AG04449 (cell line): ENCODE results near the gene ASCL3.
"Not testable (repeated sequence)": the region's sequence is repeated elsewhere in the genome, so short reads cannot be mapped to it uniquely, and the experiment has no call there.

Source experiments
- CTCF ChIA-PET: fragments of 350-600 bp; formaldehyde crosslinking; extraction: SDS; loops from one replicate; lab custom pipeline; 2021; ENCODE audit warnings: antibody characterized with exemption; lab: Yijun Ruan, JAX
- POLR2A ChIA-PET: fragments of 400-600, 350-600 bp; formaldehyde crosslinking; extraction: SDS; loops from one replicate; lab custom pipeline; 2020; ENCODE audit warnings: antibody characterized with exemption, inconsistent platforms; lab: Yijun Ruan, JAX
- DNase-seq: peaks from one replicate; pipeline ENCODE4 v3.0.0-alpha.2; 2010; ENCODE audit warnings: low read depth, low spot score
- H3K4me3 ChIP-seq: 2 replicates; pipeline ENCODE4 v1.5.1; 2011; ENCODE audit warnings: low read depth, mild to moderate bottlenecking, control low read depth, low read length
- CTCF ChIP-seq: IDR thresholded peaks from one replicate; pipeline ENCODE4 v1.5.1; 2011; ENCODE audit warnings: mild to moderate bottlenecking, moderate library complexity, low read length, control low read depth, inconsistent platforms; ENCODE audit not compliant: insufficient read depth; ENCODE audit errors: missing control alignments

The ASCL3 gene

GRCh38 chr11:8942518-8943066 is at the start of gene ASCL3:
ASCL3 (minus strand) TSS chr11:8943016; CDS start chr11:8938161, 4,855 bp downstream.
- TF ChIP-seq CTCF: no peak
- H3K4me3 ChIP-seq: no peak within 1 kb of the TSS
- POLR2A ChIA-PET: no interaction called here
- CTCF ChIA-PET: interaction anchor here (1.4 to 2.3 kb wide), 3 partner anchors 17 to 29 kb away, joined by 4 to 9 read pairs (median 8); no protein-coding TSS in a partner anchor
- no peak for DNase-seq

- POLR2A ChIA-PET: no interaction called here
- TF ChIP-seq CTCF: no peak
- H3K4me3 ChIP-seq: no peak overlapping the region
- no peak for DNase-seq
- CTCF ChIA-PET: interaction anchor here (1.0 to 2.3 kb wide), 3 partner anchors 25 to 148 kb away, joined by 3 to 9 read pairs (median 5); no protein-coding TSS in a partner anchor
Measured at GRCh38 chr11:8989453-8989852, 46.6 kb upstream of the ASCL3 start.

DNA sequence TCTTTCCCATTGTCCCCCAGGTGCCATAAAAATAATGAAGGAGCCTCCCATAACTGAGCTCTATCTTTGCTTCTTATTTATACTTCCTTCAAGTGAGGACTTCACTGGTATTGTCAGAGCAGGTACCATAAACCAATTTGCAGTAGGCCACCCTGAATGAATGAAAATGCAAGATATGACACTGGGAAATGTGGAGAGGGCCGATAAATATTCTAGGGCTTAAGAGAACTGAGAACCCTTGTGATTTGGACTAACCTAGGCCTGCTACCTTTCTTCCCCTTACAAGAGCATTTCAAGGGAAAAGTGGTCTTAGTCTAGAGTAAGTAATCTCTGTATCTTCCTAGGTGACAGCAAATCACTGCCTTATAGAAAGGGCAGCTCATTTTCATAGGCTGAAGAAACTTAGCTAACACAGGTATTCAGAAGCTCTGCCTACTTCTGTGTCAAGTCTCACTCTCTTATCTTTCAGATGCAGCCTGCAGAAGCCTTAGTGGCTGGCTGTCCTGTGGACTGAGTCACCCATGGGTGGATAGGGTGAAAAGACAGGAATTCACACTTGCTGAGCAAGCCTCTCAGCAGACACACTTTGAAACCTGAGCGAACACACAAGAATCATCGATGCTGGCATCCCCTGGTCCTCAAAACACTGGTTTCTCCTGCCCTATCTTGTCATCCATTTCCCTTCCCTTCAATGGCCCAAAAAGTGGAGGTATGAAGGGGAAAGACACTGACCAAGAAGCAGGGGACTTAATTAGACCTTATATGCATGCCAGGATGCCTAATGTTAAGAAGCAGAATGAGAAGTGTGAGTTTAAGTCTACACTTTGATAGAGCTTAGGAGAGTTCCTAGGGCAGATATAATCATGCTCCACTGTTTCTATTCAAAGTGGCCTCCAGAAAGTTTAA is 45.8 kb upstream of the ASCL3 start:
- CTCF ChIA-PET: interaction anchor here (1.0 to 2.3 kb wide), 4 partner anchors 27 to 149 kb away, joined by 3 to 9 read pairs (median 4); no protein-coding TSS in a partner anchor
- POLR2A ChIA-PET: no interaction called here
- no peak for TF ChIP-seq CTCF
- H3K4me3 ChIP-seq: no peak overlapping the region
- DNase-seq: no peak

DNA sequence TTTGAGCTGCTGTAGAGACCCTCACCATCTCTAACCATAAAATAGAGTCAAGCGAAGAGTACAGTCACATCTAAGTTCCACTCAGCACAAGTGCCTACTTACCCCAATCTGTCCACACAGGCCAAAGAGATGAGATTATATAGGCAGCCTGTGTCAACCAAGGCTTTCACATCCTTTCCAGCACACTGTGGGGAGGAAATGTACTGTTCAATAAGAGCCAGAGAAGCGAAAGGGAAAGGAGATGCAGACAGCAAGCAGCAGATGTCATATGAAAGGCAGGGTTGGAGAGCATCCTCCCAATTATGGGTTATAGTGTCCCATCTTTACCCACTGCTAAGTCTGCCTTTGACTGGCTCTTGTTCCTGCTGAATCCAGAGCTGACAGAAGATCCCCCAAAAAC is 44.6 kb upstream of the ASCL3 start:
- no peak for TF ChIP-seq CTCF
- ChIA-PET POLR2A (no interaction called here), CTCF (interaction anchor here (1.1 to 1.4 kb wide), 2 partner anchors 12 to 26 kb away, joined by 3 read pairs; no protein-coding TSS in a partner anchor)
- DNase-seq: no peak
- no peak overlapping the region for H3K4me3 ChIP-seq

DNA sequence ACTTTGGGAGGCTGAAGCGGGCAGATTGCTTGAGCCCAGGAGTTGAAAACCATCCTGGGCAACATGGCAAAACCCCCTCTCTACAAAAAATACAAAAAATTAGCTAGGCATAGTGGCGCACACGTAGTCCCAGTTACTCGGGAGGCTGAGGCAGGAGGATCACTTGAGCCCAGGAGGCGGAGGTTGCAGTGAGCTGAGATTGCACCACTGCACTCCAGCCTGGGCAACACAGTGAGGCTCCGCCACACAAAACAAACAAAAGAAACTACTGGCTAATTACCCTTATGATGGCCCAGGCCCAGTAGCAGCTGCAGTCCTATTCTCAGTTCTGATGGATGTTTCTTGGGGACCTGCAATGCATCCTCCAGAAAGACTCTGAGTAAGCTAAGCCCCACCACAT is 44.0 kb upstream of the ASCL3 start:
- H3K4me3 ChIP-seq, DNase-seq, POLR2A ChIA-PET: not testable (repeated sequence)
- CTCF ChIA-PET: interaction anchor here (1.1 to 1.3 kb wide), 3 partner anchors 12 to 151 kb away, joined by 3 to 5 read pairs (median 3); no protein-coding TSS in a partner anchor

- no peak for DNase-seq
- TF ChIP-seq CTCF: no peak
- CTCF ChIA-PET: no interaction called here
- POLR2A ChIA-PET: interaction anchor here (0.5 kb wide), 1 partner anchor 18 kb away, joined by 3 read pairs; the partner anchor contains the start of gene NRIP3
- H3K4me3 ChIP-seq: no peak overlapping the region
Measured at GRCh38 chr11:8985462-8985861, 42.6 kb upstream of the ASCL3 start.
